ENCODE data around the gene SCYL2. TPM values are rescaled to one million over a fixed set of nuclear protein-coding genes. Genes with fewer than 3 reads are reported as not detected.
A peak's percentile ranks its signal among the peaks of the same experiment; 100 is the strongest.
"Not testable (repeated sequence)": the region's sequence is repeated elsewhere in the genome, so short reads cannot be mapped to it uniquely, and the experiment has no call there.

The SCYL2 gene, protein sequence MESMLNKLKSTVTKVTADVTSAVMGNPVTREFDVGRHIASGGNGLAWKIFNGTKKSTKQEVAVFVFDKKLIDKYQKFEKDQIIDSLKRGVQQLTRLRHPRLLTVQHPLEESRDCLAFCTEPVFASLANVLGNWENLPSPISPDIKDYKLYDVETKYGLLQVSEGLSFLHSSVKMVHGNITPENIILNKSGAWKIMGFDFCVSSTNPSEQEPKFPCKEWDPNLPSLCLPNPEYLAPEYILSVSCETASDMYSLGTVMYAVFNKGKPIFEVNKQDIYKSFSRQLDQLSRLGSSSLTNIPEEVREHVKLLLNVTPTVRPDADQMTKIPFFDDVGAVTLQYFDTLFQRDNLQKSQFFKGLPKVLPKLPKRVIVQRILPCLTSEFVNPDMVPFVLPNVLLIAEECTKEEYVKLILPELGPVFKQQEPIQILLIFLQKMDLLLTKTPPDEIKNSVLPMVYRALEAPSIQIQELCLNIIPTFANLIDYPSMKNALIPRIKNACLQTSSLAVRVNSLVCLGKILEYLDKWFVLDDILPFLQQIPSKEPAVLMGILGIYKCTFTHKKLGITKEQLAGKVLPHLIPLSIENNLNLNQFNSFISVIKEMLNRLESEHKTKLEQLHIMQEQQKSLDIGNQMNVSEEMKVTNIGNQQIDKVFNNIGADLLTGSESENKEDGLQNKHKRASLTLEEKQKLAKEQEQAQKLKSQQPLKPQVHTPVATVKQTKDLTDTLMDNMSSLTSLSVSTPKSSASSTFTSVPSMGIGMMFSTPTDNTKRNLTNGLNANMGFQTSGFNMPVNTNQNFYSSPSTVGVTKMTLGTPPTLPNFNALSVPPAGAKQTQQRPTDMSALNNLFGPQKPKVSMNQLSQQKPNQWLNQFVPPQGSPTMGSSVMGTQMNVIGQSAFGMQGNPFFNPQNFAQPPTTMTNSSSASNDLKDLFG
- total RNA-seq (2014; rRNA removed; shearing (Covaris generic)) = 33.8 and 50.9 TPM in 2 replicates

DNA sequence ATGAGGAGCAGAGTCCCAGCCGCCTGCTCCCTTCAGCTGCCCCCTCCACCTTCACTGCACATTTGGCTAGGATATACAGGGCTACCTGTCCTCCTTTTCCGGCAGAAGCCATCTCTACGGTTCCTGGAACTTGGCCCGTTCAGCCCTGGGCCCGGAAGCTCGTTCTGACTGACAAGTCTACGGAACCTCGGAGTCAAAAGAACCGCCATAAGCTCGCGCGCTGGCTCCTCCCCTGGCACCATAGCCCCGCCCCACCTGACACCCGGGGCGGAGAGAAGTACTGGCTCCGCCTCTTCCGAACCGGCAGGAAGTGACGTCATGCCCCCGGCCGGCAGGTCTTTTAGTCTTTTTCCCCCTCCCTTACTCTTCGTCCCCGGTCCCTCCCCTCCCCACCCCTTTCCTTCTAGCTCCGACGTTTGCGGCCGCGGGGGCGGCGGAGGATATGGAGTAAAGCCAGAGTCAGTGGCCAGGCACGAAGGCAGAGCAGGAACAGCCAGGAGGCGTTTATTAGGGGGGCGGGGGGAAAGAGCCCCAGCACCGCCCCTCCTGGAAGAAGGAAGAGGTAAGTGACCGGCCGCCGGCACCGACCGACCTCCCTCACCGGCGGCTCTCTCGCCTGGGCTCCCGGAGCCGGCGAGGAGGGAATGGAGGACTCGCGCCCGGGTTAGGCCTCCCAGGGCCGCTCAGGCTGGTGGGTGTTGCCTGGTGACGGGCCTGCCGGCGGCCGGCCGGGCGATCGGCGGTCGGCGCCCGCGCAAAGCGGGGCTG is at the start of gene SCYL2, which contains the start of gene DEPDC4:
SCYL2 (plus strand) TSS at position 343 of the 768 bp plus-strand sequence. CDS start 15,794 bp downstream, outside the sequence.
DEPDC4 (minus strand) TSS at position 245 of the 768 bp plus-strand sequence; CDS start at position 242, 3 bp downstream.
- peak; percentile 96 for DNase-seq (ENCODE audit: low read depth)

DNA sequence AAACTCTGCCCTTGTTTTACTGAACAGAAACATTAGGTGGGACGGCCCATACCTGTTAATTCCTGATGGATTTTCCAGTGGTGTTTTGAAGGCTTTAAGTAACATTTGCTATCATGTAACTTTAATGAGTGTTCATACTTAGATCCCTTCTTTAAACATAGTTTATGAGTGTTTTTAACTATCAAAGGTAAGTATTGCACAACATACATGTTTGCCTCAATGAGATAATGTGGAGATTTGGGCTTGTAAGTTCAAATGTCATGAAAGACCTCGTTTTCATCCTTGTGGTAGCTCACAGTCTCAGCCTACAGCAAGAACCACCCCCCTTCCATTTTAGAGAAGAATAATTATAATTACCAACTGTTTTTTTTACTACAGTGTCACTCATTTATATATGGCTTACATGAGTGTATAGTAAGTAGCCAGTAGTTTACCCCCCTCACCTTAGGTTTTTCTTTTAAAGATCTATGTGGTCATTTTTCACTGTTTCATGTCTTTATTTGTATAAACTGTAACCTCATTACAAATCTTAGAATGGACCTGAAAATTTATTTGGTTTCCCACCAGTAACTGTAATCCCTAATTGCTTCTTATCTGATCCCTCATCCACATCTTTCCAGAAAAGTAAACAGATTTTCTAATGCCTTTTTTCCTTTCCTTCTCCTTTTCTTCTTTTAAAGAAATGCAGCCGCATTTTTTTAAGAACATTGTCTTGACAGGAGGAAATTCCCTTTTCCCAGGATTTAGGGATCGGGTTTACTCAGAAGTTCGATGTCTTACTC is 47.5 kb upstream of the SCYL2 start:
- DNase-seq (ENCODE audit: low read depth) = no peak

DNA sequence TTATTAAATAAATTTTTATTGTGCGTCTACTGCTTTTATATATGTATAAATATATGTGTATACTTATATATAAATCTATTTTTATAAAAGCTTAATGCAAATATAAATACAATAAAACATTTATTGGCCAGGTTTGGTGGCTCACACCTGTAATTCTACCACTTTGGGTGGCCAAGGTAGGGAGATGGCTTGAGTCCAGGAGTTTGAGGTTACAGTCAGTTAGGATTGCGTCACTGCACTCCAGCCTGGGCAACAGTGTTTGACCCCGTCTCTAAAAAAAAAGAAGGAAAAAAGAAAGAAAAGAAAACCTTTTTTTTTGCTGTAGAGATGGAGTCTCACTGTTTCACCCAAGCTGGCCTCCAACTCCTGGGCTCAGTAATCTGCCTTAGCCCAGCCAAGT is 45.5 kb upstream of the SCYL2 start:
- no peak for DNase-seq (ENCODE audit: low read depth)

DNA sequence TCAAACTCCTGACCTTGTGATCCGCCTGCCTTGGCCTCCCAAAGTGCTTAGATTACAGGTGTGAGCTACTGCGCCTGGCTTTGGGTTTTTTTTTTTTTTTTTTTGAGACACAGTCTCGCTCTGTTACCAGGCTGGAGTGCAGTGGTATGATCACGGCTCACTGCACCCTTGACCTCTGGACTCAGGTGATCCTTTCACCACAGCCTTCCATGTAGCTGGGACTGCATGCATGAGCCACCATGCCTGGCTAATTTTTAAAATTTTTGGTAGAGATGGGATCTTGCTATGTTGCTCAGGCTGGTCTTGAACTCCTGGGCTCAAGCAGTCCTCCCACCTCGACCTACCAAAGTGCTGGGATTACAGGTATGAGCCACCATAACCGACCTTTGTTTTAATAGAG is 44.8 kb upstream of the SCYL2 start:
- not testable (repeated sequence) for DNase-seq (ENCODE audit: low read depth)

DNA sequence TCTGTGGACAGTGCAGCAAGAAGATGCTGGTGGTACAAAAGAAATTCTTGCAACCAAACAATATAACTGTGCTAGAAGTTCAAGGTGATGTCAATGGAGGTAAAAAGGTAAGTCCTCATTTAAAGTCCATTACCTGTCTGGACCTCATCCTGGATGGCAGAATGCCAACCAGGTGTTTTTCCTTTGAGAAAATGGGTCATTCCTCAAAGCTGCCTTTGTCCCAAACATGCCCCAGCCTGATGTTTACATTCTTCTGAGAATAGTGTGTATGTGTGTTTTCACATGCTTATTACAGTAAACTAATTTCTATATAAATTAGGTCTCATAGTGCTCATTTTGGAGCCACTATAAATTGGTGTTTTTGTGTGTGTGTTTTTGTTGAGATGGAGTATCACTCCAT is 41.5 kb upstream of the SCYL2 start:
- no peak for DNase-seq (ENCODE audit: low read depth)

DNA sequence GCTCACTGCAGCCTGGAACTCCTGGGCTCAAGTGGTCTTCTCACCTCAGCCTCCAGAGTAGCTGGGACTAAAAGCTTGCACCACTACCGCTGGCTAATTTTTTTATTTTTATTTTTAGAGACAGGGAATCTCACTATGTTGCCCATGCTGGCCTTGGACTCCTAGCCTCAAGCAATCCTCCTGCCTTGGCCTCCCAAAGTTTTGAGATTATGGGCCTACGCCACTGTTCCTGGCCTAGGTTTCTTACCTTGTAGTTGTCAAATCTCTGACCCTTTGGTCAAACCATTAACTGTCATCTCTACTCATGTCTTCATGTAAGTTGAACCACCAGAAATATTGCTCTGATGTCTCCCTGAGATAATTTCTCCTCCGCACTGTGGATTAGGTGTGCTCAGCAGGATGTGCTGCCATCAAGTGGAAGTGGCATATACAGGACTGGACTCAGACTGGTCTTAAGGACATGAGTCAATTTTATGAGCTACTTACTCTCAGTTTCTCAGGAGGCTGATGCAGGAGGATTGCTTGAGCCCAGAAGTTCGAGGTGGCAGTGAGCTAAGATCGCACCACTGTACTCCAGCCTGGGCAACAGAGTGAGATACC is 37.8 kb upstream of the SCYL2 start:
- peak; percentile 49 for DNase-seq (ENCODE audit: low read depth)

DNA sequence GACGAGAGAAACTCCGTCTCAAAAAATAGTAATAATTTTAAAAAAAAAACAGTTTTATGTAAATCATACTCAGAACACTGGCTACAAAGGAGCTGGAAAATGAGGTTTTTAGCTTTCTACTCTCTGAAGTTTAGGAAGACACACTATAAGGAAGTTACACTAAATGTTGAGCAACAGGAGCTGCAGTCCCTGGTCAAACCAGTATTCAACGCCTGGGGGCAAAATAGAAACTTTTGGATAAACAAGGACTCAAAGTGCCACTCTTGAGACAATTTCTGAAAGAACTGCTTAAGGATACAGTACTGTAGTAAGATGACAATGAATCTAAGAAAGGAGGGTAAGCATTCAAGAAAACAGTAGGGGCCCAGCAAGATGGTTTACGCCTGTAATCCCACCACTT is 37.1 kb upstream of the SCYL2 start:
- peak; percentile 73 for DNase-seq (ENCODE audit: low read depth)

DNA sequence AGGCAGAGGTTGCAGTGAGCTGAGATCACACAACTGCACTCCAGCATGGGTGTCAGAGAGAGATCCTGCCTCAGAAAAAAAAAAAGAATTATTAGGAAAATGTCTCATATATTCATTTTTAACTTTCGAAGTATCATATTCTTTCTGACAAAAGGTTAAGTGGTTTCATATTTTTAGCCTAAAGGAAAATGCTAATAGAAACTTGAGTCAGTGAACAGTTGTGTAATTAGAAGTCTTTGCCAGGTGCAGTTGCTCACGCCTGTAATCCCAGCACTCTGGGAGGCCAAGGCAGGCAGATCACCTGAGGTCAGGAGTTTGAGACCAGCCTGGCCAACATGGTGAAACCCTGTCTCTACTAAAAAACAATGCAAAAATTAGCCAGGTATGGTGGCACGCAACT is 35.1 kb upstream of the SCYL2 start:
- not testable (repeated sequence) for DNase-seq (ENCODE audit: low read depth)

DNA sequence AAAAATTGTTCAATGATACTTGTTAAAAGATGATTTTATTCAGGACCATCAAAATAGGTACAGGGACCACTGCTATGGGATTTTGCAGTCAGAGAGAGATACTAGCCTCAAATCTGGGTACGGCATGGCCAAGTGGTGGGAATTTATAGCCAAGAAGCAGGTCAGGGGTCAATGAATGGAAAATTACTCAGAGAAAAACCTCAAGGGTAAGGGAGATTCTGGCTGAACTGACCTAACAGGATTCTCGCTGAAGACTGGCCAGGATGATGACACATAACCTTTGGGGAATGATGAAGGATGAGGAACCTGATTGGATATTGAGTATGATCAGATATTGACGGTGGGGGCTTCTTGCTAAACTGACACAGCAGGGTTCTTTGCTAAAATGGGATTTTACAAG is 32.8 kb upstream of the SCYL2 start:
- peak; percentile 84 for DNase-seq (ENCODE audit: low read depth)

DNA sequence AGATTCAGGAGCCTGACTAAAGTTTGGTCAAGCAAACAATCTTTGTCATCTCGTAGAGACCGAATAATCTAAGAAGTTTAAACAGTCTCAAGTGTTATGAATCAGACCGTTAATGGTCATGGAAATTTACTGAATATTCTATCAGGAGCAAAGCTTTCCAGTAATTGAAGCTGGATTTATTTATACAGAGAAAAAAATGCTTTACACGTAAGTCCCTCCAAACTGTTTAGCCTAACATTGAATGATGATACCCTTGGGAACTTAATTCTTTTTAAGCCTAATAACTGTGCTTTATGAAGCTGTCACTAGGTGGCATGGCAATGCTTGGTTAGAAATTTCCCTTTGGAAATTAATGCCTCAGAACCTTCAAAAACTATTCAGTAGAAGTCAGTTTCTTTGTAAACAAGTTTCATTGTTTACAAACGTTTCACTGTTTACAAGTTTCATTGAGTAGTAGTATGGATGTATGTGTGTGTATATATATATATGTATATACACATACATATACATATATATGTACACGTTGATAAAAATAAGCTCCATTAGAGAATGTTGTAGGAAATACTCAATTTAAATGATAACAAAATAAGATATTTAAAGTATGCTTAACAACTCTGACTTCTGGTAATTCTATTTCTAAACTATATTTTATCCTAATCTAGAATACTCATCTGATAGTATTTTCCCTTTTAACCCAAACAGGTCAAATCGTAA is 32.2 kb upstream of the SCYL2 start:
- DNase-seq (ENCODE audit: low read depth) = peak; percentile 72

DNA sequence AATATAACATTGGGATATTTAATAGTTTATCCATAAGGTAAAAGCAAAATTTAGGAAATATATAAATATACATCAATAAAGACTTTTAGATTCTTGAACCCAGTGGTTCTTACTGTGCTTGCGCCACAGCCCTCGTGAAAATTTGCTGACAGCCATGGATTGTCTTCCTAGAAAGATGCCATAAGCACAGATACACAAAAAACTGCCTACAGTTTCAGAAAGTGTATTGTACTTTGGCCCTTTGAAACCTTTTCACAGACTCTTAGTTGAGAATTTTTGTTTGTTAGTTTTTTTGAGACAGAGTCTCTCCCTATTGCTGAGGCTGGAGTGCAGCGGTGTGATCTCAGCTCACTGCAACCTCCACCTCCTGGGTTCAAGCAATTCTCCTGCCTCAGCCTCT is 28.2 kb upstream of the SCYL2 start:
- no peak for DNase-seq (ENCODE audit: low read depth)

DNA sequence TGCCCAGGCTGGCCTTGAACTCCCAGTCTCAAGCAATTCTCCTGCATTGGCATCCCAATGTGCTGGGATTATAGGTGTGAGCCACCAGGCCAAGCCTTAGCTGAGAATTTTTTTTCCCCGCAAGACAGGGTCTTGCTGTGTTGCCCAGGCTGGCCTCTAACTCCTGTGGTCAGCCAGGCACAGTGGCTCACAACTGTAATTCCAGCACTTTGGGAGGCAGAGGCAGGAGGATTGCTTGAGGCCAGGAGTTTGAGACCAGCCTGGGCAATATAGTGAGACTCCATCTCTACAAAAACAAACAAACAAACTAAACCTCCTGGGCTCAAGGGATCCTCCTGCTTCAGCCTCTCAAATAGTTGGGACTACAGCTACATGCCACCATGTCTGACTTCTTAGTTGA is 27.4 kb upstream of the SCYL2 start:
- DNase-seq (ENCODE audit: low read depth) = no peak

DNA sequence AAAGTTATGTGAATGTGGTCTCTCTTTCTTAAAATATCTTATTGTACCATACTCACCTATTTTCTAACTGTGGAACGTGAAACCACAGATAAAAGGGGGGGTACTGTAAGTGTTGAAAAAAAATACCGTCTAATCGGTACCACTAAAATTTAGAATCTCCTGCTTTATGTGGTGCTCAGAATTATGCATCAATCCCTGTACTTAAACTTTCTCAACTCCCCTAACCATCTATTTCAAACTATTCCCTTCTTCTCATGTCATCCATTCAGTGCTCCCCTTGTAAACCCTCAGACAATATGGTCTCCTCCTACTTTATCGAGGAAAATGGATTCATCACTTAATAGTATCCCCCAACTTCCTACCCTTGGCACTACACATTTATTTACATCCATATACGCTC is 23.8 kb upstream of the SCYL2 start:
- DNase-seq (ENCODE audit: low read depth) = no peak

DNA sequence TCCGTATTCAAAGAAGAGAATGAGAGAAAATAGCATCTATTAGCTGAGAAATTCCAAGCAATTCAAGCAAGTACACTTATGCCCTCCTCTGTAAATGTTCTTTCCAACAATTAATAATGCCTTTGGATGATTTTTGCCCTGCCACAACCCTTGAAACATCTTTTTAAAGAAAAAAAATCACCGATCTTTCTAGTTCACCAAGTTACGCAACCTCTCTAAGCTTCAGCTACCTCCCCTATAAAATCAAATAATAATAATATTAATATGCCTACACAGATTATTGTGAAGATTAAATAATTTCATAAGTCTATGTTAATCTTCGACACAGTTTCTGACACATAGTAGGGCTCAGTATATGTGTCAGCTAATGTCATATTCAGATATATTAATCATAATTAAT is 19.2 kb upstream of the SCYL2 start:
- no peak for DNase-seq (ENCODE audit: low read depth)

DNA sequence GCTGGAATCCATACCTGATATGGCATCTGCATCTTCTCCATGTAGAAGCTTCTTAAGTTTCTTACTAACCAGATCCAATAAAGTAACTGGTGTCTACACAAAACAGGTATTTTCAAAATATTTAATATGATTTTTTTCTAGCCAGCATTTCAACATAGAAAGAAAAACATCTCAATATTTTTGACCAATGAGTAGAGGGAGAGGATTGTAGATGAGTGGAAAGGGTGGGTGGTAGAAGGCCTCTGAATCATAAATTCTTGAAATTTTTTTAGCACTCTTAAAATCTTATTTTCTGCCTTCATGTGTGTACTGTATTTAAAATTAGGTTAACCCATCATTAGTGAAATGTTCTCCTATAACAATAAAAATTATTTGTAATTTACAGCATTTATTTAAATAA is 18.1 kb upstream of the SCYL2 start:
- no peak for DNase-seq (ENCODE audit: low read depth)

DNA sequence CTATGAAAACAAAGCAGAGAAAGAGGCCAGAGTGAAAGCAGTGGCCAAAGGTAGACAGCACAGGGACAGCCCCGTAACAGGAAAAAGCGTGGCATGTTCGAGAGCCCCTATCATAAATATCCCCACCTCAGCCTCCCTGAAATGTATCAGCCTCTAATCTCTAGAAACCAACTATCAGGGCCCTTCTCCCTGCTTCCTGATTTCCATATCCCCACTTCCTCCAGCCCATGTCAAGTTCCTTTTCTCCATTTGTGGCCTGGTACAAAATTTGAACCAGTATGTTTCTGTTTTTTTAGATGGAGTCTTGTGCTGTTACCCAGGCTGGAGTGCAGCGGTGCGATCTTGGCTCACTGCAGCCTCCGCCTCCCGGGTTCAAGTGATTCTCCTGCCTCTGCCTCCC is 17.0 kb upstream of the SCYL2 start:
- no peak for DNase-seq (ENCODE audit: low read depth)

DNA sequence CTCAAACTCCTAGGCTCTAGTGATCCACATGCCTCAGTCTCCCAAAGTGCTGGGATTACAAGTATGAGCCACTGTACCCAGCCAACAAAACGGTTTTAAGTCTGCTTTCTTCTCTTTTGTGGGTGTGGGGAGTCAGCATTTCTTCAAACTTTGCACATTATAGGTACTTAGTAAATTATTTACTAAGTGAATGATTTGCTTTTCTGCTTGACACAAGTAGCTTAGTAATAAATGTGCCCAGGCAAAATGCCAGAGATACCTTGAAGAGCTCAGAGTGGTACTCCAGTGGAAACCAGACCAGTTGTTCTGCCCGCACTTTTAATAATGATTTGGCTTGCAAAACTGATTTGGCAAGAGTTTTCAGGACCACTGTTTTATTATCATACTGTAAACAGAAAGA is 15.1 kb upstream of the SCYL2 start:
- DNase-seq (ENCODE audit: low read depth) = no peak

DNA sequence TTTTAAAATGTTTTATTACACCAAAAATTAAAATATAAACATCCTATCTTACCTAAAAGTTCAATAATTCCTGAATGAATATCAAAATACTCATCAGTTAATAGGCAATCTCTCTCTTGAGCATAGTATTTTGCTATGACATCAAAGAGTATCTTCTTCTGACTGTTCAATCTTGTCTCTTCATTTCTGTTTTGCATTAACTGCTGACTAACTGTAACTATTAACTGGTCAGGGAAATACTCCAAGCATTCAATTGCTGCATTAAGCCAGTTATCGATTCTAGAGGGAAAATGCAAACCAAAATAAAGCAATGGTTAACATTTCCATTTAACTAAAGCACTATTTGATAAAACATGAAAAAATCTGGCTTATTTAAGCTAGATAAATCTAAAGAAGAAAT is 13.5 kb upstream of the SCYL2 start:
- DNase-seq (ENCODE audit: low read depth) = no peak

DNA sequence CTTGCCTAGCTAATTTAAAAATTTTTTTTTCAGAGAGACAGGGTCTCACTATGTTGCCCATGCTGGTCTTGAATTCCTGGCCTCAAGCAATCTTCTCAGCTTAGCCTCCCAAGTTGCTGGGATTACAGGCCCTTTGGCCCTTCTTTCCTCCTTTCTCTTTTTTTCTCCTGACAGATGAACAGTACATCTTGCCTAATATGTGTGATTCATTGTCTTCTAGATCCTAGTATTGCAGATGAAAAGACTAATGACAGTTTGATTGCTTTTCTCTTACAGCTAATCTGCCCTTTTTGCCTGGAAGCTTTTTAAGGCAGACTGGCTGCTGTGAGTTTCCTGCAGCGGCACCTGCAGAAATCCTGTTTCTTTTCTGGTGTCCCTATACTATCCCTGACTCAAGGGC is 12.1 kb upstream of the SCYL2 start:
- no peak for DNase-seq (ENCODE audit: low read depth)

DNA sequence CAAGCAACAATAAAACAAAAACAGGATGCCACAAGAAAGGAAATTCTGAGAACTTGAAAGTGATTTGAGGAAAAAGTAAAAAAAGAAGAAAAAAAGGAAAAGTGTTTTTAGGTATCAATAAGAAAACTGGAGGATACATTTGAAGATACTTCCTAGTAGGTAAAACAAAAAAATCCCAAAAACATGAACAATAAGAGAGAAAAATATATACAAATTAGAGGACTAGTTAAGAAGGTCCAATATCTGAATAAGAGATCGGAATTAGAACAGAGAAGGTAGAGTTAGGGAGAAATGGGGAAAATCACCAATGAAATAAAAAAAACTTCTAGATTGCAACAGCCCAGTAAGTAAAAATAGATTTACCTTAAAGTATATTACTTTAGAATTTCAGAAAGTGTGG is 8.8 kb upstream of the SCYL2 start:
- DNase-seq (ENCODE audit: low read depth) = no peak

Measured in M059J (cell line).